GM21528 (cell line): ENCODE data around the gene TNC.

Experiments used
- ATAC-seq: cut with Tn5 transposase; IDR thresholded peaks from one replicate; pipeline ENCODE4 v1.9.1; 2021; ENCODE audit warnings: mild to moderate bottlenecking, moderate library complexity; ENCODE audit not compliant: unreplicated experiment, low FRiP score

Gene TNC

DNA sequence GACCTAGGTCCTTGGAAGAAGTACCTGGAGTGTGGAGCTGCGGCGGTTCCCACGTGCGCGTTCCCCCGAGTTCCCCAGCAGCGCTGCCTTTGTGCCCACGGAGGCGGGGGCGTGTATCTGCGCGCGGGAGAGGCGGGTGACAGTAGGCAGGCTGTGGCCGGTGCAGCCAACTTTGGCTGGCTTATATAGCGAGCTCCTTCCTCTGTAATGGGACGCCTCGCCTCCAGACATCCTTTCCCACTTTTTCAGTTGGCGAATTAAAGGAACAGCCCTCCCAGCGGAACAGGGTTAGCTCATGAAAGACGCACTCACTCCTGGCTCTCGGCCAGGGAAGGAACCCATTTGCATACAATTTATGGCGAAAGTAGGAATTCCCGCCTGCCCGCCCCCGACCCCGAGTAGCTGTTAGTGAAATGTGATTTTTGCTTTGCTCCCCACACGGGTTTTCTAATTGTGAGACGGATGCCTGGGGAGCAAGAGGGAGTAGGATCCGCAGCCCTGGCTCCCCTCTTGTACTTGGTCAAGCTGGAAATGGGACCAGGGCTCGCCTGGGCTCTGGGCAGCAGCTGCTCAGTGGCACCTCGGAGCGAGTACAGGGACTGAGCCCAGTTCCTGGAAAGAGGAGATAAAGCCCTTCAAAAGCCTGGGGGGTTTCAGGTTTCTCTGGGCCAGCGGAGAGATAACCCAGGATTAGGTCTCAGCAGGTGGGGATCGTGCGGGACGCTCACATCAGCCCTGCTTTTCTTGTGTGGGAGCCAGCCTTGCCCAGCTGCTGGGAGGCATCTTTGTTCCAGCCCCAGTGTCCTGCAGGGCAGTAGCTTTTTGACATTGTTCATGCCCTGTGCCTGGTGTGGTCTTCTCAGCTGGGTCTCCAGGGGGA, at the start of gene TNC:
Gene TNC (minus strand): TSS at position 159 of the 880 bp plus-strand sequence. CDS start 27,139 bp downstream, outside the sequence.
- no peak for ATAC-seq

DNA sequence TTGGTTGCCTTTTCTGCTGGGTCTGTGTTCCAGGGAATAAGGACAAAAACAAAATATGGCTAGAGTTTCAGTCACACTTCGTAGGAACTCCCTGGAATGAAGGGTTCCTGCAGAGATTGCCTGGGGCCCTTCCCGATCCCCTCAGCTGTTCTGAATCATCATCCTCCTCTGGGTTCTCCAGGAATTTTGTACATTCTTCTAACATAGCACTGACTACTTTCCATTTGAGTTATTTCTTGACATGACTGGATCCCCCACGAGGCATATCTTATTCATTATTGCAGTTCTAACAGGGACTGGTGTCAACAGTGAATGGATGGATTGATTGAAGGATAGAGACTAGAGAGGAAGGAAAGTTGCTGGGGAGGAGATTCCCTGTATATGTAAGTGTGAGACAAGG, 49.2 kb upstream of the TNC start:
- no peak for ATAC-seq

DNA sequence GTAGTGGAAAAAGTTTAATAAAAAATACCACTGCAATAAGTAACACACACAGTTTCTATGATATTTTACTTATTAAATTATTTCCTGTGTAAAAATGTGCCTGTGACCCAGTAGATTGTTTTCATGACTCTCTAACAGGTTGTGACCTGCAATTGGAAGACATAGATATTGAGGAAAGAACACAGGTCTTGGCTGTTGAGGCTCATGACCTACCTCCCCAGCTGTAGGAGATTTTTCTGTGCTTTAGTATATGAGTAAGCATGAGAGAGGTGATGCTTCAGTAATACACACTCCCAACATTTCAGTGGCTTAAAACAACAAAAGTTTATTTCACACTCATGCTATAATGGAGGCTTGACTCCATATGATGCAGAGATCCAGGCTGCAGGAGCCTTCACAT, 47.3 kb upstream of the TNC start:
- ATAC-seq: no peak

DNA sequence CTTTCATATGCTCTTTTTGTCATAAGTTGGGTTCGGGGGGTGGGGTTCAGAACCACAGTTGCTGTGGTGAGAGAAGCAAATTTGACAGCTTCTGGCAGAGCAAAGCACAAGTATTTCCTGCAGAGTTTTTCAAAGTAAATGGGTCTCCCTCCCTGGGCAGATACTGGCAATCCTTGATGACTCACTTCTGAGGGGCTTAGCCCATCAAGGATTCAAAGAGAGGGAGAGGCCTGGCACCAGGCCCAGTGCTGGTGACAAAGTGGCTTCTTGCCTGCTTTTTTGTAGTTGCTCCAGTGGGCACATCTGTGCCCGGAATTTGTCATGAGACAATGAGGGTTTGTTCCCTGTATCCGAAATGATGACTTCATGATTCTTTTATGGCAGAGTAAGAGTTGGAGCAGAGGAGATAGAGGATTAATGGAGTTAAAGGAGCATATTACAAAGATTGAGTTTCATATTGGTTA, 46.6 kb upstream of the TNC start:
- no peak for ATAC-seq

DNA sequence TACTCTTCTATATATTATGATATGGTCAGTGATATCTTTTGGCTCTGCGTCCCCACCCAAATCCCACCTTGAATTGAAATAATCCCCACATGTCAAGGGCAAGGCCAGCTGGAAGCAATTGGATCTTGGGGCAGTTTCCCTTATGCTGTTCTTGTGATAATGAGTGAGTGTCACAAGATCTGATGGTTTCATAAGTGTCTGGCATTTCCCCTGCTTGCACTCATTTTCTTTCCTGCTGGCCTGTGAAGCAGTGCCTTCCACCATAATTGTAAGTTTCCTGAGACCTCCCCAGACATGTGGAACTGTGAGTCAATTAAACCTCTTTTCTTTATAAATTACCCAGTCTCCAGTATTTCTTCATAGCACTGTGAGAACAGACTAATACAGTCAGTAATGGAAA, 45.0 kb upstream of the TNC start:
- no peak for ATAC-seq

DNA sequence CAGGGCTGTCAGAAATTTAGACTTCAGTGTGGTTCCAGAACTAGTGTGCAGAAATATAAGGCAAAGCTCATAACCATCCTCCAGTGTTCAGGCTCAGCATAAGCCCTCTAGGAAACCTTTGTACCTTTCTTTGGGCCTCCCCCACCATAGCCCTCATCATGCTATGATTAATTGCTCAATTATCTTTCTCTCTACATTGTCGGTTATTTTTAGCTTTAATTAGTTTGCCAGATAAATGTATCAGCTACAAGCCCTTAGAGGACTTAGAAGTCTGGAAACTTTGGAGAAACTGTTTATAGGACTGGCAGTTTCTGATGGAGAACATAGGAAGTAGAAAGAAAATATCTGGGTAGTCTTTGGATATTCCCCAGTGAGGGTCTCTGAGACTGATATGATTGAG, 43.5 kb upstream of the TNC start:
- ATAC-seq: no peak

DNA sequence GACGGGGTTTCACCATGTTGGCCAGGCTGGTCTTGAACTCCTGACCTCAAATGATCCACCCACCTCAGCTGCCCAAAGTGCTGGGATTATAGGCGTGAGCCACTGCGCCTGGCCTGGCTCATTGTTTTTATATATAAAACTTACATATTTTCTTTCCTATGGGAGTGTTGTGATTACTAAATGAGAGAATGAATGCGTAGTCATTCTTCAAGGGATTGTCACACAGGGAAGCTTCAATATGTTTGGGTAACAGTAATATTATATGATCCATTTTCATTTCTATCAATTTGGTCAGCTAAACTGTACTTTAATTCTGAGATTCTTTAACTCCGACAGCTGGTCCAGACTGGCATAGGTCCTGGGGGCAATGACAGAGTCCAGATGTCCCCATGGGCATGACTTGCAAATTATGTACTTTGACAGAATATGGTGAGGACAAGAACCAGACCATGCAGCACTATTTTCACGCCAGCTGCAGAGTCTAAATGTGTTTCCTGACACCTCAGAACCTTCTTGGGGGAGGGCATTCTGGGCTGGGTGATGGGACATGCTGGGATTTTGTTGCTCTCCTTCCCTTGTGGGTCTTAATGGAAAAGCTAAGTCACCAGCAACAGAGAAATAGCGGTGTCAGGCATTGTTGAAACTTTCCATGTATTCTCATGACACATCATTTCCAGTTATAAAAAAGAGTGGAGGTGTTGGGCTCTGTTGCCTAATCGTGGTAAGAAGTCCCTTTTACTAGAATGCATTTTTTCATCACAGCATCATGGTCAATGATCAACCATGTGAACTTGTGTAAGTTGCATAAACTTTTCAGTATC, 40.9 kb upstream of the TNC start:
- ATAC-seq: no peak

DNA sequence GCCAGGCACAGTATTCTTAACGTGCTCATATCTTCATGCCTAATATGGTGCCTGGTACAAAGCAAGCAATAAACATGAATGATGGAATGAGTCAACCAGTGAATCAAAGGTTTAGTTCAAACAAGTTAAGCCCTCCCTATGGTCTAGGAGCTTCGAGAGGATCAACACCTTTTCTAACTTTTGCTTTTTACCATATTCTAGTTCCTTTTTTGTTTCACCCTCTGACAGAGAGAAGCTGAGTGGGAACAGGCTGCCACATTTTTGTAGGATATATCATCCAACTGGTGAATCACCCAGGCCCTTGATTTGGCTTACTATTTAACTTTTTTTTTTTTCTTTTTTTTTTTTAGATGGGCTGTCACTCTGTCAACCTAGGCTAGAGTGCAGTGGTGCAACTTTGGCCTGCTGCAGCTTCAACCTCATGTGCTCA, 39.3 kb upstream of the TNC start:
- no peak for ATAC-seq

DNA sequence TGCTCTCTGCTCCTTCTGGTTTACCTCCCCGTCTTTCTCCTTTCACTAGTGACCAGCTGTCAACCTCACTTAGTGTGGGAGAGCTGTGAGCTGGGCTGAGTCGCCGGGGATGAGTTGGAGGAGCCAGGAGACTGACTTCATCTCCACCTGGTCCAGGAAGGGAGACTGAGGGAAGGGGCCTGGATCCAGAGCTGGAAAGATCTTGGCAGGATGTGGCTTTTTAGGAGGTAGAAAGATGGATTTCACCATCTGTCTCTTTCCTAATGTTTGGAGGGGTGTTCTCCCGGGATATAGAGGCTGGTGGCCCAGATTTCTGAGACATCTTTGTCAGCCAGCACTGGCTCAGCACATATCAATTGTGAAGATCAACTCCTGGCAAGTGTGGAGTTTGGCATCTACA, 37.1 kb upstream of the TNC start:
- no peak for ATAC-seq

DNA sequence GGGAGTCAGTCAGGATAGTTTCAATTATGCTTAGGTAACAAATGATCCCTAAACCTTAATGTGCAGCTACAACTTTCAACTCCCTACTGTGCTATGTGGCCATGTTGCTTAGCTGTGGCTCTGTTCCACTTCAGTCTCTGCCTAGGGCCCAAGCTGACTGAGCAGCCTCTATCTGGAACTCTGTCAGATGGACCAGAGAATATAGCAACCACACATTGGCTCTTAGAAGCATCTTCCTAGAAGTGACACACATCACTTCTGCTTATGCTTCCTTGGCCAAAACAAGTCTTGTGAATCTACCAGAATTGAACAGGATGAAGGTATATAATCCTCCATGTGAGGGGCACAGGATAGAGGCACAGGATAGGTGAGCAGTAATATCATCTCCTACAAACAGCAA, 36.7 kb upstream of the TNC start:
- ATAC-seq: no peak

DNA sequence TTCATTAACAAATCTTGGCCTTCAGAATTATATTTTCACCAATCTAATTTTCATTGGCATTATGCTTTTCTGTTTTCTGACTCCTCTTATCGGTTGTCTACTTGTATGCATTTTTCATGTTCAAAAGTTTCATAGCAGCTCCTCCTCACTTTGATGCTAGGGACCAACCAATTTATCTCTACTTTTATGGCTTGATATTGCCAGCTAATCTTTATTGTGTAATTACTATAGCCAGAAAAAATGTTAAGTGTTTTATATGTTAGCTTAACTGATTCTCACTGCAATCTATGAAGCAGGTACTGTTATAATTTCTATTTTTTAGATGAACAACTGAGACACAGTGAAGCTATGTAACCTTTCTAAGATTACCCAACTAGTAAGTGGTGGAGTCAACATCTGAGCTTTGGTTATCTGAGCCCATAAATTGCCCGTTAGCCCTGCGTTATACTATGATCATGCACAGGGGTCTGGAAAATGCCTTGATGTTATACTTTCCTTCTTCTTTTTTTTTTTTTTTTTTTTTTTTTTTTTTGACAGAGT, 34.4 kb upstream of the TNC start:
- no peak for ATAC-seq

DNA sequence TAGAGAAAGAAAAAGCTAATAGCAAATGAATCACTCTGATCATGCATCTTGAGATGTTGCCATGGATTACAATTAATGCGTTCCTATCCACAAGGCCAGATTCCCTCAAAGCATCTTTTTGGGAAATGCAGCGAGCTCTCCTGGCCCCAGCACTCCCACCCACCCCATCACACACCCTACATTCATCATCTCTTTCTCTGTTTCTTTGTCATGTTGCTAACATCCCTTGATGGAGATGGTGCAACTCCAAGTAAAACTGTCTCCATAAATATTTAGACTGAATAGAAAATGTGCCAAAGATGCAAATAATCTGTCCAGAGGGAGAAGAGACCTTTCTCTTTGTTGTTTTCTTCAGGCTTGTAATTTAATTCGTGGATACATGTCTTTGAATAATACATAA, 30.8 kb upstream of the TNC start:
- ATAC-seq: no peak

DNA sequence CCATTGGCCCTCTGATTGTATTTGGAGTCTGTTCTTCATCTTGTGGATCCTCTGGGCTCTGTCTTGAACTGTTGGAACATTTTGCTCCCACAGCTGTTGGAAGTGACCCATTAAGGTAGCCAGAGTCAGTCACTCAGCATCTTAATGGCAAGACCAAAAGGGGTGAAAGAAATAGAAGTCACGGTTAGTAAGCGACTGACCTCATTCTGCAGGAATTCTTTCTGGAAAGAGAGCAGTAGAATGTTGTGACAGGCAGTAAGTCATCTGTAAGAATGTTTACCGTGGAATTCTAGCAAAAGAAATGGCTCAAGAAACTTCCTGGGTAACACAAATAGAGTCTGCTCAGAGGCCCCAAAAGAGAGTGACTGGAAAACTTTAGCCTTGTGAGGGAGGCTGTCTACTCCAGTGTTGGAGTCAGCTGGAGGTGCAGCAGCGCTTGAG, 28.6 kb upstream of the TNC start:
- ATAC-seq: no peak

DNA sequence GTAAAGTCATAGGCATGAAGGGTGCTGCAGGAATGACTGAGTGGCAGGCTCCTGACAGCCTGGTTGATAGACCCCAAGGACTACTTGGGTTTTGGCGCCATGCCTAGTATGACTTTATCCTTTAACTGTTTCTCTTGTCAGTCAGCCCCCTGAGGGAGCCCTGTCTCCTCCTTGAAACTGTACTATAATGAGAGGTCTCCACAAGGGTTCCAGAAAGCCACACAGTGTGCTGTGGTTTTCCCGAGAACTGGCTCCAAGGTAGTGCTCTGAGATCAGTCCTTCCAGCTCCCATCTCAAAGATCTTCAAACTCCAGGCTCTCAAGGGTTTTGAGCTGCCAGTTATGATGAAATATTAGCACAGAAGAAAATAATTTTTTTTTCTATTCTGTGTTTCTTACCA, 26.7 kb upstream of the TNC start:
- no peak for ATAC-seq

DNA sequence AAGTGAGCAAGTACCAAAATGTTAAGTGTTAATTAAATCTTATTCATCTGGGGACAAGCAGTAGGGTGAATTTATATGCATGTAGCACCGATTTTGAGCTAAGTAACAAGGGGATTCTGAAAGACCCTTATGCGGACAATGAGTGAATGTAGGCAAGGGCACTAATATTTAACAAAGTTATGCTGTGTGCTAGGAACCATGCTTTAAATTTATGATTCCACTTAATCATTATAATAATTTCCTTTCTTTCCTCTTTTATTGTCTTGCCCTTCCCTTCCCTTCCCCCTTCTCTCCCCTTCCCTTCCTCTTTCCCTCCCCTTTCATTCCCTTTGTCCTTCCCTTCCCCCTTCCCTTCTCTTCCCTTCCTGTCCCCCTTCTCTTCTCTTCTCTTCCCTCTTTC, 25.7 kb upstream of the TNC start:
- no peak for ATAC-seq

DNA sequence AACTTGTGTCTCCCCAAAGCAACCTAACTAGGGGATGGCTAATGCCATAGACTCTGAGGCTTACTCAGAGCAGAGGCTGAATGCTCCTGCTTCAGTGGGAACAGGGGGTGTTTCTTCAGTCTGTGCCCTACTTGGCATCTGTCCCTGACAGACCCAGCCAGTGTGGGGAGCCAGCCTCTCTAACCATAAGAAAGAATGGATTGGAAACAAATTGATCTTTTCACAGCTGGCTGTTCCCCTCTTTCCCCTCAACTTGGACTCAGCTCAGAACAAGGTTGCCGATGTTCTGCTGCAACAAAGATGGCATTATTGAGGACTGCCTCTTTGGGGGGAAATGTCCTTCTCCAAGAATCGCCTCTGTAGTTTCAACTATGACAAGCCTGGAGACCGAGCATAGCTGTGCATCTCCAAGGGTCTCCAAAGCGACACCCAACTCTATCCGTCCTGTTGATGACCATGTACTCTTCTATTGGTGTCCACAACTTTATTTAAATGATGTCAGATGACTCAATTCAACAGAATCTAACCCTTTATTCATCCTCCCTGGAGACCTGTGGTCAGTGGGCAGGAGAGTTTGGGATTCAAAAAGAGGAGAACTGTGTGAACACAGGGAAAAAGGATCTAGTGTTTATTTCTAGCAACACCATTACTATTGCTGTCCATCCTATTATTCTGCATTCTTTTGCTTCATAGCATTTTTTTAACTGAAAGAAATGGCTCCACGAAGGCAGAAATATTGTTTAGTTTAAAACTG, 24.7 kb upstream of the TNC start:
- ATAC-seq: no peak

DNA sequence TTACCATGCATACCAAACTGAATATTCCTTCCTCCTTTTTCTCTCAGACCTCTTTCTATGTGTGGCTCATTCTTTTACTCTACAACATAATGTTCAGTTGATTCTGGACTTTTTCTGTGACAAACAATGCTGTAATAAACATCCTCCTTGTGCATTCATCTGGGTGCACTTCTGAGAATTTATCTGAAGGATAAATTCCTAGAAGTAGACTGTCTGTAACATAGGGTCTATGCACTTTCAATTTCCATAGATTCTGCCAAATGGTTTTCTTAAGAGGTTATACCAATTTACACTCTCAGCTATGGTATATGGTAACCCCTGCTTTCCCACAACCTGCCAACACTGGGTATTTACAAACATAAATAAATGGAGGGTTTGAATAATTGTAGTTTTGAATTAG, 24.1 kb upstream of the TNC start:
- no peak for ATAC-seq

DNA sequence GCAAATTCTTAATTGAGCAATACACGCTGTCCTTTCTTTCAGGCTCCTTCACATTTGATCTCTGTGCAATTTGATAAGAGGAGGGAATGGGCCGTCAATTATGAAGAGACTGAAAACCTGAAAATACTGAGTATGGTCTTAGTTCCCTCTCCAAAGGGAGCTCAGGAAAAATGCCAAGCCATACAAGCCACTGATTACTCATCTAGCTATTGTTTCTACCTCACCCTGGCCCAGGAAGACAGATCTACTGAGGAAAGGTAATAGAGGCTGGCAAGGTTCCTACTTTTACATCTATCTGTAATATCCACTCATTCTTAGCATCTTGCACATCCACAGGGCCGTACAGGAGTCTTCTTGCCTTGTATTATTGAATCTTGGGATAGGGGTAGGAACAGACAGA, 23.7 kb upstream of the TNC start:
- no peak for ATAC-seq

DNA sequence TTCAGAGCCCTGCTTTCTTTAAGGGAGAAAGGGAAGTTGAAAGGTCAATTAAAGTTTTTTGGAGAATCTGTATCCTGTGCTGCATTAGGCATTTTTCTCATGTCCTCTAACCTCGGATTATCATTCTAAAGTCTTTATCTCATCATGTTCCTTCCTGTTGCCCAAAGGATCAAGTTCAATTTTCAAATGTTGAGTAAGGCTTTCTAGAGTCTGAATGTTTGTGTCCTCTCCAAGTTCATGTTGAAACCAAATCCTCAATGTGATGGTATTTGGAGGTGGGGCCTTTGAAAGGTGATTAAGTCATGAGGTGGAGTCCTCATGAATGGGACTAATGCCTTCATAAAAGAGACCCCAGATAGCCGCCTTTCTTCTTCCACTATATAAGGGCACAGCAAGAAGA, 20.2 kb upstream of the TNC start:
- ATAC-seq: no peak

DNA sequence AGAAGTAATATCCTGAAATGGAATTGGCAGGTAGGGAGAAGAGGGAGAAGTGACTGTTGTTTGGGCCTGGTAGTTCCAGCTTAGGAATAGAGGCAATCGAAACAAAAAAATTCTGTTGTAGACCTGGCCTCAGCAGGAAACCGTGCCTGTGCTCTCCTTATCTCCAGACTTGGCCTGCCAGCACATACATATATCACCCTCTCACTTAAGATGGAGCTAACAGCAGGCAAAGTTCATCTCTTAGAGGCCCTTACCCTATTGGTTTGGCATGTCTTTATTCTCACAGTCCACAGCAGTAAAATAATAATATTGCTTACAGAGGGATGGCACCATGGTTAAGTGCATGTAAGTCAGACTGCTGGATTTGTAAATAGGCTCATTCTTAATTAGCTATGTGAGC, 19.6 kb upstream of the TNC start:
- no peak for ATAC-seq
